GM18499 (cell line): ENCODE measurements around the gene MATR3.
A peak's percentile ranks its signal among the peaks of the same experiment; 100 is the strongest.
"Not testable (repeated sequence)": the region's sequence is repeated elsewhere in the genome, so short reads cannot be mapped to it uniquely, and the experiment has no call there.

Experiments used
- ATAC-seq: cut with Tn5 transposase; IDR thresholded peaks from one replicate; pipeline ENCODE4 v1.9.1; 2021; ENCODE audit warnings: moderate number of reproducible peaks; ENCODE audit not compliant: insufficient read depth, unreplicated experiment

Gene MATR3

GRCh38 chr5:139341689-139342422 is 48.3 kb downstream of the MATR3 start, which contains the start of gene PAIP2:
PAIP2 (plus strand) TSS chr5:139341854; CDS start chr5:139363785, 21,931 bp downstream.
- ATAC-seq: peak; percentile 82

DNA sequence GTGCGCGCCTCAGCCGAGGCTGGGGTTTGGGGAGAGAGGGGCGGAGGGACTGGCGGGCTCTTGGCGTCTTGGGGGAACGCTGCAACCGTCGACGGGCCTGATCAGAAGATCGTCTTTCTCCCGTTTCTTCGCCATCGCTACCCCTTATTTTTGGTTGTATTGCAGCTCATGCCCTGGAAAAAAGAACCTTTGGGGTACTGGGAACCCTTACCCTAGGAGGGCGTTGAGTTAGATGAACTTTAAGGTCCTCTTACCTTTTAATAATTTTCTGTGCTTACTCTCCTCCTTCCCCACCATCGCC is 48.8 kb downstream of the MATR3 start:
- no peak for ATAC-seq

DNA sequence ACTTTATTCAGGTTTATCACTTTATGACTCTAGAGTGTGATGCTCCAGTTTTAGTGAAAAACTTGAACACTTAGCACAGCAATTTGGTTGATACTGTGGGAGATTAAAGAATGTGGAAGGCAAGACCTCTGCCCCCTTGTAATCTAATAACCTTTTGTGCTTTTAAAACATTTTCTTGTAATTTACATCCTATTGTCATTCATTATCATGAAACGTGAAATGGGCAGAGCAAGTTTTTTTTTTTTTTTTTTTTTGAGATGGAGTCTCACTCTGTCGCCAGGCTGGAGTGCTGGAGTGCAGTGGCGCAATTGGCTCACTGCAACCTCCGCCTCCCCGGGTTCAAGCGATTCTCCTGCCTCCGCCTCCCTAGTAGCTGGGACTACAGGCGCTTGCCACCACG is 49.9 kb downstream of the MATR3 start:
- ATAC-seq: no peak

DNA sequence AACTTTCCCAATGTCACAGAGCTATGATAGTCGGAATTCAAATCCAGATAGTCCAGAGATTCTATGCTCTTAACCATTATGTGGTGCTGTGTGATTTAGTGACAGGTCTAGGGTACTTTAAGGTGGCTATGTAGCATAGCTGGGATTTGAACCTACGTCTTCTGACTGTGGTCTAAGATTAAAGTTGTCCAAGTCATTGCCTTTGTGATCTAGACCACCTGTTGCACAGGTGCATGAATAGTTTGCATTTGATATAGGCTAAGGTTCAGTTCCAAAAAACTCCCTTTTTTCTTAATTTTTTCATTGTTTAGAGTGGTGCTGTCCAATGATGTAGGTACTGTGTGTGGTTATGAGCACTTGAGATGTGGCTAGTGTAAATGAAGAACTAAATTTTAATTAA is 50.6 kb downstream of the MATR3 start:
- ATAC-seq: no peak

GRCh38 chr5:139345442-139345841 is 51.9 kb downstream of the MATR3 start:
- not testable (repeated sequence) for ATAC-seq

DNA sequence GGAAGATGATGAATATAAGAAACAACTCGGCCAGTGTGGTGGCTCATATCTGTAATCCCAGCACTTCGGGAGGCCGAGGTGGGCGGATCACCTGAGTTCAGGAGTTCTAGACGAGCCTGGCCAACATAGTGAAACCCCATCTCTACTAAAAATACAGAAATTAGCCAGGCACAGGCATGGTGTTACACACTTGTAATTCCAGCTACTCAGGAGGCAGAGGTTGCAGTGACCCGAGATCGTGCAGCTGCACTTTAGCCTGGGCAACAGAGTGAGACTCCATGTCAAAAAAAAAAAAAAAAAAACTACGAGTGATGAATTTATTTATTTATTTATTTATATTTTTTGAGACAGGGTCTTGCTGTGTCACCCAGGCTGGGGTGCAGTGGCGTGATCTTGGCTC is 54.3 kb downstream of the MATR3 start:
- ATAC-seq: not testable (repeated sequence)

DNA sequence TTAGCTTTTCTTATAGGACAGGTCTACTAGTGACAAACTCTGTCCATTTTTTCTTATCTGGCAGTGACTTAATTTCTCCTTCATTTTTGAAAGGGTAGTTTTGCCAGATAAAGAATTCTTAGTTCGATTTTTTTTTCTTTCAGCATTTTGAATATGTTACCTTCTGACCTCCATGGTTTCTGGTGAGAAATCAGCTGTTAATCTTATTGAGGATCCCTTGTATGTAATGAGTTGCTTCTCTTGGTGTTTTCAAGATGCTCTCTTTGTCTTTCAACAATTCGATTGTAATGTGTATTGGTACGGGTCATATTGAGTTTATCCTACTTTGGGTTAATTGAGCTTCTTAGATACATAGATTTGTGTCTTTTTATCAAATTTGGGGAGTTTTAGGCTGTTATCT is 60.6 kb downstream of the MATR3 start:
- no peak for ATAC-seq

DNA sequence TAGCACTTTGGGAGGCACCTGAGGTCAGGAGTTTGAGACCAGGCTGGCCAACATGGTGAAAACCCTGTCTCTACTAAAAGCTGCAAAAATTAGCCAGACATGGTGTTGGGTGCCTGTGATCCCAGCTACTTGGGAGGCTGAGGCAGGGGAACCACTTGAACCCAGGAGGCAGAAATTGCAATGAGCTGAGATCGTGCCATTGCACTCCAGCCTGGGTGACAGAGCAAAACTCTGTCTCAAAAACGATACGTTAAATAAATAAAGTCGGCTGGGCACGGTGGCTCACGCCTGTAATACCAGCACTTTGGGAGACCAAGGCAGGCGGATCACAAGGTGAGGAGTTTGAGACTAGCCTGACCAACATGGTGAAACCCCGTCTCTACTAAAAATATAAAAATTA is 62.4 kb downstream of the MATR3 start:
- ATAC-seq: not testable (repeated sequence)

DNA sequence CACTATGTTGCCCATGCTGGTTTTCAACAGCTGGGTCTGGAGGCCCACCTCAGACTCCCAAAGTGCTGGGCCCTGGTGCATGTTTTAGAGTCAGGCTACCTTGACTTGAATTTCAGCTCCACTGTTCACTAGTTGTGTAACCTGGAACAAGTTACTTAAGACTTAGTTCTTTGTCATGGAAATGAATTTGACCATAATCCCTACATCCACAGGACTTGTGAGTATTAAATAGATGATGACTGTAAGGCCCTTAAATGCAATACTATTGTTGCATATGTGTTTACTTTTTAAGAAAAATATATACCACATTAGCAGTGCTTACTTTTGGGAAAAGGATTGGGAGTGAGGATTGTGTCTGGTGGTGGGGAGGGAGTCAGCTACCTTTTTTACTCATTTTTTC is 64.5 kb downstream of the MATR3 start:
- no peak for ATAC-seq

DNA sequence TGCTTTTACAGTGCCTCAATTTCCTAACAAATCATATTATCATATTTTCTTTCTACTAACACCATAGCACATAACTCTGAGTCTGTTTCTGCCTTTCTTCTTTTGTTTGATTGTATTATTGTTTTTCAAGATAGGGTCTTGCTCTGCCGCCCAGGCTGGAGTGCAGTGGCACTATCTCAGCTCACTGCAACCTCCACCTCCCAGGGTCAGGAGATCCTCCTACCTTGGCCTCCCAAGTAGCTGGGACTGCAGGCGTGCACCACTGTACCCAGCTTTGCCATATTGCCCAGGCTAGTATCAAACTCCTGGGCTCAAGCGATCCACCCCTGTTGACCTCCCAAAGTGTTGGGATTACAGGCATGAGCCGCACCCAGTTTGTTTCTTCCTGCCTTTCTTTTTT is 66.8 kb downstream of the MATR3 start:
- ATAC-seq: no peak

DNA sequence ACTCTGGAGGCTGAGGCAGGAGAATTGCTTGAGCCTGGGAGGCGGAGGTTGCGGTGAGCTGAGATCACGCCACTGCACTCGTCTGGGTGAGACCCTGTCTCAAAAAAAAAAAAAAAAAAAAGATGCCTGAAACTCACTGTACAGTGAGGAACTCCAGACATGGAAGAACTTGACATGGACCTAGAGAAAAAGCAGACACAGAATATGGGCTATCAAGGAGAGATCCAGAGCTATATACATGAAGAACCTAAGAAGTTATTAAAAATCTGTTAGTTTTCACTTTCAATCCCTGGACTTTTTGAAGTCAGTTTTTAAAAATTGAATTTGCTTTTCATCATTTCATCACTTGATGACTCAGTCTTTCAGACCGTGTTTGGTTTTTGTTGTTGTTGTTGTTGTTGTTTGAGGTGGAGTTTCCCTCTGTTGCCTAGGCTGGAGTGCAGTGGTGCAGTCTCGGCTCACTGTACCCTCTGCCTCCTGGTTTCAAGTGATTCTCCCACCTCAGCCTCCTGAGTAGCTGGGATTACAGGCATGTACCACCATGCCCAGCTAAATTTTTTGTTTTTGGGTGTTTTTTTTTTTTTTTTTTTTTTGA is 68.4 kb downstream of the MATR3 start:
- no peak for ATAC-seq

GRCh38 chr5:139363937-139364336 is 70.4 kb downstream of the MATR3 start:
- ATAC-seq: no peak

DNA sequence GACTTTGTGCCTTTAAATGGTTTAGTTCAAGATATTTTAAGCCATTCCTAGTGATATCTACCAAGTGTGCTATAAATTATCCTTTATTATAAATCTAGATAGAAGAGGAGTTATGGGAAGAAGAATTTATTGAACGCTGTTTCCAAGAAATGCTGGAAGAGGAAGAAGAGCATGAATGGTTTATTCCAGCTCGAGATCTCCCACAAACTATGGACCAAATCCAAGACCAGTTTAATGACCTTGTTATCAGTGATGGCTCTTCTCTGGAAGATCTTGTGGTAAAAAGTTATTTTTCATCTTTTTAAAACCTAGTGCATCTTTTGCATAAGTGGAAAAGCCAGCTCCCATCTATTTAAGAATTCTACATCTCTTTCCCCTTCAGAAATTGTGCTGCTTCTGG is 70.9 kb downstream of the MATR3 start:
- no peak for ATAC-seq

DNA sequence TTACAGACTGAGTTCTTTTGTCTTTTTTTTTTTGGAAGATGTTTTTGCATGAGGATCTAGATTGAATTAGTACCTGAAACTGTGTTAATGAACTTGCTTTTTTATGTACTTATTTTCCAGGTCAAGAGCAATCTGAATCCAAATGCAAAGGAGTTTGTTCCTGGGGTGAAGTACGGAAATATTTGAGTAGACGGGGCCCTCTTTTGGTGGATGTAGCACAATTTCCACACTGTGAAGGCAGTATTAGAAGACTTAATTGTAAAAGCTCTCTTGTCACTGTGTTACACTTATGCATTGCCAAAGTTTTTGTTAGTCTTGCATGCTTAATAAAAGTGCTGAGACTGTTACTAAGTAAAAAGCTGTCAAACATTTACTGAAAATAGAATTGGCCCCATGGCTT is 75.1 kb downstream of the MATR3 start:
- no peak for ATAC-seq

DNA sequence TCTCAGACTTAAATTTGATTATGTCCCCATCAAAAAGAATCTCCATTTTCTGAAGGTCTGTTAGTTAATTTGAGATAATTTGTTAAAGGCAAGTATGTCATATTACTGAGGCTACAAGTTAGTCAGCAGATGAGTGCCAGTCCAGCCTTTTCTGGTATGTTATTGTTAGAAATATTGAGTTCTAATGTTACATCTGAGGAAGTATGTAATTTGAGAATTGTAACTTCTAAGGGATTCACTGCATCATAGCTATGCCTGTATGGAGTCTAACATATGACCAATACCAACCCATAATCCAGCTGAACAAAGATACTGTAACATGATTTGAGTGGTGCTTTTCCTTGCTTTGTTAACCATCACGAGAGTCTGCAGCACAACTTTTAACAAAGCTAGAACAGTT is 75.6 kb downstream of the MATR3 start:
- no peak for ATAC-seq

GRCh38 chr5:139371482-139372435 is 78.2 kb downstream of the MATR3 start:
- ATAC-seq: no peak

DNA sequence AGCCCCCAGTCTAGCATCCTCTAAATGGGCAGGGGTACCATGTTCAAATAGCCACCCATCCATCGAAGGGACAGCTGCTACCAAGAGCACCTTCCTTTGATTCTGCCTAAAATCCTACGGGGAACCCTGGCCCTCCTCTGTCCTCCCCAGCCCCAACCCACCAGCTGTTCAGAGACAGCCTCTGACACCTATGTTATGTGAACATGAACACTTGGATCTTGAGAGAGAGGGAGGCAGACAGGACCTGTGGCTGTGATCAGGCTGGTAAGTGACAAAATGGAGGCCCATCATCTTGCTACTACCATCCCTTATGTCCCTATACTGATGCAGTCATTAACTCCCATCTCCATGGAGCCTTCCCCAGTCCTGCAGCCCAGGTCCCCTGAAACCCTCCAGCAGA is 81.4 kb downstream of the MATR3 start:
- no peak for ATAC-seq

DNA sequence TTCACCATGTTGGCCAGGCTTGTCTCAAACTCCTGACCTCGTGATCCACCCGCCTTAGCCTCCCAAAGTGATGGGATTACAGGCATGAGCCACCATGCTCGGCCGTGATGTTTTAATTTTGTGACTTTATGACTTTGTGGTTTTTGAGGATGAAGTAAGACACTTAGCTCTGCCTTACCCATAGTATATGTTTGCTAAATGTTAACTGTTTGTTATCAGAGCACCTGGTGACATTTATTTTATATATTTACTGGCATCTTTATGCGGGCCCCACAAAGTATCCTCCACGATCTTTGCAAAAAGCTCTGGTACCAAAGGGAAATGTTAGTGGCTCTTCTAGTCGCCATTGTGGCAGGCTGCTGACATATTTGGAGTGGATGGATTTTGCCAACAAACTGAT is 82.8 kb downstream of the MATR3 start:
- no peak for ATAC-seq

GRCh38 chr5:139377226-139377625 is 83.7 kb downstream of the MATR3 start:
- no peak for ATAC-seq

GRCh38 chr5:139378101-139378825 is 84.7 kb downstream of the MATR3 start:
- ATAC-seq: no peak

DNA sequence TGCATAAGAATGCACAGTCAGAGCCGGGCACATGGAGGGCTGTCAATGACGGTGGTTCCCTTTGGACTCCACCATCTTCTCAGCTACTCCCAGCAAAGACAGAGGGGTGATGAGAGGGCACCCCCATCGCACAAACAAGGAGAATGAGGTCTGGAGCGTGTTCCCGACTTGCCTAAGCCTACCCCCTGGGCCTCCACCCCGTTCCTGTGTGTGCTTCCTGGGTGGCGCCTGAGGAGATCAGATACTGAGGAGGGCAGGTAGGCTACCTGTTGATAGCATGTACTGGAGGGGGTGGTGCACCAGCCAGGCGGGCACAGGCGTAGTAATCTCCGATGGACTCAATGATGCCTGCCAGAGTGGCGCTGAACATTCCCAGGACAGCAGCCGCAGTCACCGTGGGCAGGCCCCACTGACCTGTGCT is 85.4 kb downstream of the MATR3 start:
- ATAC-seq: no peak
